Esophagus muscularis mucosa (tissue), 4 donors: Measurements from ENCODE around the gene HOXD13. TPM values are rescaled to one million over a fixed set of nuclear protein-coding genes. Genes with fewer than 3 reads are reported as not detected.

Experiments
- DNase-seq: peaks from one replicate; pipeline ENCODE4 v3.0.0-alpha.2; 2017; ENCODE audit errors: extremely low spot score
- H3K27ac ChIP-seq, 4 donors: fragments of 200-600 bp; sonication (generic); replicated peaks in 1 of 4; 1 replicate in 3 of 4; 2 replicates in 1 of 4; pipeline ENCODE4 v1.5.1; 2016 to 2019; ENCODE audit warnings: mild to moderate bottlenecking in 1 of 4
- H3K27me3 ChIP-seq, 4 donors: fragments of 200-600 bp; sonication (generic); one replicate each; pipeline versions ENCODE4 v1.5.1 to v1.6.0; 2016 to 2019
- H3K36me3 ChIP-seq, 4 donors: fragments of 200-600 bp; sonication (generic); one replicate each; pipeline ENCODE4 v1.5.1; 2016 to 2019
- H3K4me1 ChIP-seq, 4 donors: fragments of 200-600 bp; sonication (generic); one replicate each; pipeline ENCODE4 v1.5.1; 2016 to 2019
- H3K4me3 ChIP-seq, 4 donors: fragments of 200-600 bp; sonication (generic); 1 replicate in 2 of 4; 2 replicates in 2 of 4; pipeline ENCODE4 v1.5.1; 2016 to 2019; ENCODE audit warnings: mild to moderate bottlenecking in 4 of 4, moderate library complexity in 1 of 4
- H3K9me3 ChIP-seq, 4 donors: fragments of 200-600 bp; sonication (generic); 1 replicate in 3 of 4; 2 replicates in 1 of 4; pipeline ENCODE4 v1.5.1; 2016 to 2019
- EP300 ChIP-seq: sonication (generic); formaldehyde crosslinking; IDR thresholded peaks from one replicate; pipeline ENCODE4 v1.6.1; 2017; ENCODE audit warnings: antibody characterized with exemption
- POLR2A ChIP-seq: fragments of 450-650 bp; IDR thresholded peaks from one replicate; pipeline ENCODE4 v1.6.1; 2017; ENCODE audit warnings: antibody characterized with exemption, moderate library complexity, mild to moderate bottlenecking, low read depth
- POLR2AphosphoS5 ChIP-seq, 2 donors: sonication (generic); formaldehyde crosslinking; IDR thresholded peaks; one replicate each; pipeline ENCODE4 v1.6.1; 2017; ENCODE audit warnings: antibody characterized with exemption in 2 of 2
- WGBS: methylation state at CpG from one replicate; pipeline ENCODE4 v1.1.5; 2018; 5-methylcytosine and 5-hydroxymethylcytosine counted together
- intact Hi-C: fragments of 100-400 bp; cut with DNase I; formaldehyde crosslinking; loops from one replicate; pipeline ENCODE4 v1.15.1; 2023
- total RNA-seq, 4 donors: library from RNA; depleted of rRNA; stranded (reverse); fragments of >200 nt; gene quantifications; one replicate each; pipeline versions ENCODE4 v1.1.0 to v1.2.1, GENCODE V29; 2016
- TF ChIP-seq, protein P1 (sequence below), 3 experiments: fragments of 200-600 bp in 2 of 3; fragments of 450-650 bp in 1 of 3; sonication (generic) in 2 of 3; IDR thresholded peaks; one replicate each; pipeline ENCODE4 v1.5.1; 2017 to 2019; ENCODE audit warnings: antibody characterized with exemption in 3 of 3, mild to moderate bottlenecking in 2 of 3, moderate library complexity in 1 of 3

HOXD13 gene
- total RNA-seq, 4 donors from 2014 or later = not detected

DNA sequence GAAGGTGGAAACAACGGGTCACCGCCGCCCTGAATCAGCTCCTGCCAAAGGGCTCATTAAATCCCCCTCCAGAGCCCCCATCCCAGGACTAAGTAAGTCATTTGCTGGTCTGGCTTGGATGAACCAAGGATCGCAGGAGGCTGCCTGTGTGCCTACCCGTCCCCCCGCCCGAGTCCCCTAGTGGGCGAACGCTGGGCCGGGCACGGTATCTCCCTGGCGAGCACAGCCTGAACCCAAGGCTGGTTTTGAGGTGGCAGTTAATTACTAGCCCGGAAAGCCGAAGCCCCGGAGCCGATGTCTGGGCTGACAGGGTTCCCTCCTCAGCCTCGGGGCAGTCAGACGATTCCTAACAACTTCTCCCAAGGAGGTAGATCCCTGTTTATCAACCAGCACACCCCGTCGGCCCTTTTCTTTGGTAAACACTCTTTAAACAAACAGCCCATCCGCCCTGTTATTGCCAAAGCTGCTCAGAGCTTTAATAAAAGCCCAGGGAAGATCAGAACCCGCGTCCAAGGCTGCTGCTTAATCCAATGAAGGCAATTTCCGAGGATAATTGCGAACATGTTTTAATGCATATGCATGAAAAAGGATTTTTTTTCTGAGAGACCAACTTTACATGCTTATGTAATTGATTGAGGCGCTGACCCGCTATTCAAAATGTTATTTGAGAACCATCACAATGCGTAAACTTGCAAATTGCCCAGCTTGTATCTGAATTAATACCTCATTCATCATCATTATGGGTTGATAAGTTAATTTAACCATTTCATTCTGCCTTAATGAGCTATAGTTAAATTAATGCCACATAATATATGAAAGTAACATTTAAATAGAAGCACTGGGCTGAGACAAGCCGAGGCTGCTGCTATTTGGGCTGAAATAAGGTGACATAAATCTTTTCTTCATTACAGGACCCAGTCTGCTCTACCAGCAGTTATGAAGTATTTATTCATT lies 19.3 kb upstream of the HOXD13 start:
- no peak for DNase-seq
- peaks cover 0 to 100% (median 89%) of the 10 kb centered on the region in 4 donors for H3K27me3 ChIP-seq
- no peaks in the 10 kb centered on the region for H3K36me3 ChIP-seq
- H3K27ac ChIP-seq = no peak overlapping the region
- WGBS = 8% methylated on average over 19 of the region's 29 CpGs
- no peaks in the 10 kb centered on the region for H3K9me3 ChIP-seq
- H3K4me1 ChIP-seq = peaks cover 5 to 26% (median 16%) of the 10 kb centered on the region in 4 donors
- intact Hi-C loops = no loop called here
- no peak overlapping the region for H3K4me3 ChIP-seq
- TF ChIP-seq POLR2AphosphoS5 (IDR thresholded peaks at IDR 0.05) (no peak), EP300 (no peak), POLR2A (no peak)
- TF ChIP-seq, protein P1, sequence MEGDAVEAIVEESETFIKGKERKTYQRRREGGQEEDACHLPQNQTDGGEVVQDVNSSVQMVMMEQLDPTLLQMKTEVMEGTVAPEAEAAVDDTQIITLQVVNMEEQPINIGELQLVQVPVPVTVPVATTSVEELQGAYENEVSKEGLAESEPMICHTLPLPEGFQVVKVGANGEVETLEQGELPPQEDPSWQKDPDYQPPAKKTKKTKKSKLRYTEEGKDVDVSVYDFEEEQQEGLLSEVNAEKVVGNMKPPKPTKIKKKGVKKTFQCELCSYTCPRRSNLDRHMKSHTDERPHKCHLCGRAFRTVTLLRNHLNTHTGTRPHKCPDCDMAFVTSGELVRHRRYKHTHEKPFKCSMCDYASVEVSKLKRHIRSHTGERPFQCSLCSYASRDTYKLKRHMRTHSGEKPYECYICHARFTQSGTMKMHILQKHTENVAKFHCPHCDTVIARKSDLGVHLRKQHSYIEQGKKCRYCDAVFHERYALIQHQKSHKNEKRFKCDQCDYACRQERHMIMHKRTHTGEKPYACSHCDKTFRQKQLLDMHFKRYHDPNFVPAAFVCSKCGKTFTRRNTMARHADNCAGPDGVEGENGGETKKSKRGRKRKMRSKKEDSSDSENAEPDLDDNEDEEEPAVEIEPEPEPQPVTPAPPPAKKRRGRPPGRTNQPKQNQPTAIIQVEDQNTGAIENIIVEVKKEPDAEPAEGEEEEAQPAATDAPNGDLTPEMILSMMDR (IDR thresholded peaks at IDR 0.05) = no peak

DNA sequence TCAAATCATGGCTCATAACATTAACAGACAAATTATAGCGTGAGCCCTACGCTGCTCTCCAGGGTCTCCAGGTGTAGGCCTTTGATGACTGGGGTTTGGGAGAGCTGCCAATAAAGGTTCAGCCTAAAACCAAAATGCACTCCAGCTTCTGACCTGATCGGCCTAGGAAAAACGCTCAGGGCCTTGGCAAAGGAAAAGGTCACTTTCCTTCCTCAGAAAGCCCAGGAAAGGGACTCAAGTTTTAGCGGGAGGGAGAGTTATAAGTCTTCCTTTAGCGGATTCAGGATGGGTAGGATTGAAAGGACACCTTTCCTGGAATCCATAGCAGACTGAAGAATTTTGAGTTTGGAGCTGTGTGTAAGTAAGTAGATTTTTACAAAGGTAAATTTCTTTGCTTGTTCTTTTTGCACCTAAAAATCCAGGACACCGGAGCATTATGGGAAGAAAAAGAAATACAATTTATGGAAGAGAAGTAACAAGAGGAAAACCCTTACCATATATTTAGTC lies 17.5 kb upstream of the HOXD13 start:
- WGBS = 30% methylated on average over 7 of the region's 7 CpGs
- Histone ChIP-seq H3K36me3 (no peaks in the 10 kb centered on the region), H3K27ac (no peak overlapping the region), H3K4me3 (no peak overlapping the region), H3K27me3 (peaks cover 0 to 100% (median 90%) of the 10 kb centered on the region in 4 donors), H3K9me3 (no peaks in the 10 kb centered on the region), H3K4me1 (peaks cover 9 to 33% (median 20%) of the 10 kb centered on the region in 4 donors)
- intact Hi-C loops = loop anchor here (5.0 kb wide), 1 partner anchor 708 kb away; no protein-coding TSS in a partner anchor
- no peak for DNase-seq
- TF ChIP-seq POLR2A (no peak), POLR2AphosphoS5 (IDR thresholded peaks at IDR 0.05) (no peak), EP300 (no peak)
- TF ChIP-seq, protein P1 (IDR thresholded peaks at IDR 0.05) = no peak

DNA sequence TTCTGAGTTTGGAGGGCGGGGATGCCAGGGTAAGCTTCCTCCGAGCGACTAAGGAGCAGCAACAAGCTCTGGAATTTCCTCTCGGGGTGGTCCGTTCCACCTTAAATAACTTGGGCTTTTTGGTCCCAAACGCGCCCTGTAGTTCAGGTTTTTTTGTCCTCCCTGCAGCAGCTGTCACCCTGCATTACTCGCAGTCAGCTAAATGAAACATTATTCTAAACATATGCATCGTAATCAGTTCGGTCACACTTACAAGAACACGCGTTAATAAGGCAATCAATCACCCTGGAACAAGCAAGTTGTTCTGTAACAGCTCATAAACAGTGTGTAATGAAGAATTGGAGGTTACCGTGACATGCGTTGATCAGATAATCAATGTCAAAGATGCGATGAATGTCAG lies 17.0 kb upstream of the HOXD13 start:
- Histone ChIP-seq H3K27ac (no peak overlapping the region), H3K27me3 (peaks cover 0 to 100% (median 87%) of the 10 kb centered on the region in 4 donors), H3K9me3 (no peaks in the 10 kb centered on the region), H3K36me3 (no peaks in the 10 kb centered on the region), H3K4me3 (no peak overlapping the region), H3K4me1 (peaks cover 10 to 38% (median 25%) of the 10 kb centered on the region in 4 donors)
- intact Hi-C loops = loop anchor here (5.0 kb wide), 1 partner anchor 708 kb away; no protein-coding TSS in a partner anchor
- TF ChIP-seq EP300 = no peak
- no peak for TF ChIP-seq POLR2AphosphoS5 (IDR thresholded peaks at IDR 0.05)
- TF ChIP-seq, protein P1 (IDR thresholded peaks at IDR 0.05) = no peak
- no peak for TF ChIP-seq POLR2A
- no peak for DNase-seq
- 10% methylated on average over 15 of the region's 15 CpGs for WGBS

DNA sequence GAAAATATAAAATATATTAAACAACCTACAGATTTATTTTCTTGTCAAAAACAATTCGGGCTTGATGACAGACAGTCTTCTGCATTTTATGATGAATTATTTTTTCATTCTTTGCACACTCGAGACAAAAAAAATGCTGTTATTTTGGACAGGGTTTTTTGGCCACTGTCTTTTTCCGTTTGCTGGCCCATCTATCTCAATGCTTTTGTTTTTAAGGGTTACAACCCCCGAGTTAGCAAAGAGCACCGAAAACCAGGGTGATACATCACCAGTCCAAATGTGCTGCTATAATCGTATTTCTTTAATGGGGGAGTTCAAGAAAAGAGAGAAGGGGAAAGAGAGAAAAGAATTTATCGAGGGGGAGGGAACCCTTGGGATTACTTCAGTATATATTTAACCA lies 16.5 kb upstream of the HOXD13 start:
- Histone ChIP-seq H3K9me3 (no peaks in the 10 kb centered on the region), H3K27me3 (peaks cover 0 to 100% (median 88%) of the 10 kb centered on the region in 4 donors), H3K36me3 (no peaks in the 10 kb centered on the region), H3K4me3 (no peak overlapping the region), H3K4me1 (peaks cover 13 to 44% (median 30%) of the 10 kb centered on the region in 4 donors), H3K27ac (no peak overlapping the region)
- intact Hi-C loops = loop anchor here (5.0 kb wide), 1 partner anchor 709 kb away; no protein-coding TSS in a partner anchor
- DNase-seq = no peak
- TF ChIP-seq EP300 (no peak), POLR2A (no peak), POLR2AphosphoS5 (IDR thresholded peaks at IDR 0.05) (no peak)
- TF ChIP-seq, protein P1 (IDR thresholded peaks at IDR 0.05) = no peak
- 21% methylated on average over 7 of the region's 7 CpGs for WGBS
